GM19351 (cell line): Measurements from ENCODE around the gene IL17F.

ENCODE experiments used
- ATAC-seq: cut with Tn5 transposase; IDR thresholded peaks from one replicate; pipeline ENCODE4 v1.9.1; 2021; ENCODE audit warnings: mild to moderate bottlenecking, moderate library complexity; ENCODE audit not compliant: unreplicated experiment

The IL17F gene

DNA sequence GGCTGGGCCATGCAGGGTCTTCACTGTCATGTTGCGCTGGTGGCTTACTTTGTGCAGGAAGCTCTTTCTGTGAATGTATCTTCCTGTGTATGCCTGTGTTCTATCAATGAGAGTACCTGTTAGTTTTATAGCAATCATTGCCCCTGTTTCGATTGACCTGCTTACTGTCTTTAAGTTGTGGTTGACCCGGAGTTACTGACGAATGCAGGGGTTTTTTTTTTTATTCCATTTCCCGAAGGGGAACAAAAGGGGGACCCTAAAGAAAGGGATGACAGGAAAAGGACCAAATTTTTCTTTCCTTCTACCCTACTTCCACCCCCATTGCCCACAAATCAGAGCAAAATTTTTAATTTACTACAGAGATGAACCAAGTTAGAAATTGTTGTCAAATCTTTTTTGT is at the start of gene IL17F:
Gene IL17F (minus strand): TSS at position 101 of the 400 bp plus-strand sequence. CDS start 71 bp downstream, at position 30.
- no peak for ATAC-seq

DNA sequence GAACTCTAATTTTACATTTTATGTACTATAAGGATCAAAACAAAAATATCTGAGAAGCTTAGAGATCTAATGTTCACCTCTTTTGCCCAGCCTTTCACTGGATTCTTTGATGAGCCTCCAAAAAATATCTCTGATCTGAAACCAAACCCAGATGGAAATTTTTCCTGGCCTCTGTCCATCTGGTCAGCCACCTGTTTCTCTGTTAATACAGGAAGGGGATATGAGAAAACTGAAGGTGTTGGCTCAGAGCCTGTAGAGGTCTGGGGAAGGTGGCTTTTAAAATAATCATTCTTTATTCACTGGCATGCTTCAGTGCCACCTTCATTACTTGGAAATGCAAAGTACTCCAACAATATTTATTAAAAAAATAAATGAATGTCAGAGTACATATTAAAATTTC is 48.8 kb upstream of the IL17F start:
- no peak for ATAC-seq

DNA sequence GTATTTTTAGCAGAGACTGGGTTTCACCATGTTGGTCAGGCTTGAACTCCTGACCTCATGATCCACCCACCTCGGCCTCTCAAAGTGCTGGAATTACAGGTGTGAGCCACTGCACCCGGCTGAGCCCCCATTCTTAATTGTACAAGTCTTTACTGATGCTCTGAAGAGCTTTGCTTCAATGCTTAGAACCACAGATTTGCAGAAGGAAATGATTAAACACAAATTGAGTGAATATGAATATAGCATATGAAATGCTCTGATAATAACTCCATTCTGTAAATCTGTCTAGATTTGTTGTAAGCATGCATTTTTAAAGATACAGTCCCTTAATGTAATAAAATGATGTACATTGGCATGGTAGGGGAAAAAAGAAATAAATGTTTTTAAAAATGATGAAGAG is 44.5 kb upstream of the IL17F start:
- no peak for ATAC-seq

DNA sequence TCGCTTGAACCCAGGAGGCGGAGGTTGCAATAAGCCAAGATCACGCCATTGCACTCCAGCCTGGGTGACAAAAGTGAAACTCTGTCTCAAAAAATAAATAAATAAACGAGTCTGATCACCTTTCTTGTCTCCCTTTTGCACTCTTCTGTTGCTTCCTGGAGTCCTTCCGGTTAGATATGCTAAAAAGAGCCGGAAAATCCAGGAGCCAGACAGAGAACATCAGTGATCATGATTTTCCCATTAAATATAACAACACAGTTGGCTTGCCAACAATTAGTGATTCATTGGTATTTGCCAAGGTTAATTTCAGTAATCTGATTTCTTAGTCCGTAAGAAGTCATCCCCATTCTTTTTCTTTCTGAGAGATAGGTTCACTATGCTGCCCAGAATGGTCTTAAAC is 43.9 kb upstream of the IL17F start:
- ATAC-seq, result no peak

DNA sequence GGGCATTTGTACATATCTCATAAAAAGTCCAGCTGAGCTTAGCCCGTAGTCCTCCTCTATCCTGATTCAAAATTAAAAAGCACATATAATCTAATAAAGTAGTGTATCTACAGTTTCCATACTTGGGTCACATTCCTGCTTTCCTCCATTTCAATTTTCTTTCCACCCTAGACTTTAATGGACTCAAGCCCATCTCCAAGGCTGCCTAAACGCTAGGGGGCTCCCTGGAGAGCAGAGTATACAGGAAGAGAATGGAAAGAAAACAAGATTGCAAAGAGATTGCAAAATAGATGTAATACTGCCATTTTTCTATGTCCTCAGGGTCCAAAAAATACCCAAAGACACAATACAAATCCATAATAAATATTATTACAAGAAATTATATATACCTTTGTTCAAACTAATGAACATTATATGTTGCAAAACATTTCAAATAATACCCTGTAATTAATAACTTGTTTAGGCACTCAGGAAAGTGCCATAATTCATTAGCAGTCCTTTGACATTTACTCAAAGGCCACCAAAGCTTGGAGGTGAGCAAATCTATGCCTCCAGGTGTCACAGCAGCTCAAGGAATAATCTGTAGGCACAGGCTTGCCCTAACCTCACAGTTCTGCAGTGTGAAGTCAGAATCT is 42.6 kb upstream of the IL17F start:
- ATAC-seq, result peak; percentile 16

DNA sequence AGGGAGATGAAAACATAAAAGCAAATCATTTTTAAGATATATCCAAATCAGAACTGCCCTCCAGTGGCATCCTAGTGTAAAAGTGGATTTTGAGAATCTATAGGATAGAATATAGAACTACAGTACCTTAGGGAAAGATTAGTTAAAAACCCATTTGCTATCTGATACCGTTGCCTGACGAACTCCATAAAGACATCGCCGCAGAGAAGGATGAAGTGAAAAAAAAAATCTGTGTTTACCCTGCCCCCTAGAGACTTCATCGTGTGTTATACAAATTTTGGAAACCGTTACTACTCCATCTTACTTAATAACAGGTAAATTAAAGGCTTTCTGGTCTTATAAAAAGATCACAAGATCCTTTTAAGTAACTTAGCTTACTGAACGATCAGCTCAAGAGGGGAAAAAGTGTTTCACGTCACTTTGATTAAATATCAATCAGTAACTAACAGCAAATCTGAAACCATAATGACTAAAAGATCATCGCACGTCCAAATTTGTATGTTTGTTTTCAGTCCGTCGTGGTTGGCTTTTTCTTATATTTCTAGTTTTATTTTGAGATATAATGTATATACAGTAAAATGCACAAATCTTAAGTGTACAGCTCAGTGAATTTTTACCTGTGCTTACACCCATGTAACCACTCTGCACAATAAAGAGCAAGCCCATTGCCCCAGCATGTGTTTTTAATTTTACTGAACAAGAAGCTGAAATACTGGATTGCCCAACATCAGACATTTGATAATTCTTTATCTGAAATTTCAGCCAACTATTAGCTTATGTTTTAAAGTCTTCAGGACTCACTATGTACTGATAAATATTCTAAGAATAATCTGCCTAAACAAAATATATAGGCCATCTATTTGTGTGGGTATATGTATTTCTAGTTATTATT is 41.1 kb upstream of the IL17F start:
- ATAC-seq, result no peak

- peak; percentile 94 for ATAC-seq
Observed at GRCh38 chr6:52284460-52285176, 40.3 kb upstream of the IL17F start, which contains the start of gene MCM3. Gene MCM3 (minus strand): TSS chr6:52284742. CDS start chr6:52284674, 68 bp downstream.

- no peak for ATAC-seq
Observed at GRCh38 chr6:52284131-52284459, 39.8 kb upstream of the IL17F start.

DNA sequence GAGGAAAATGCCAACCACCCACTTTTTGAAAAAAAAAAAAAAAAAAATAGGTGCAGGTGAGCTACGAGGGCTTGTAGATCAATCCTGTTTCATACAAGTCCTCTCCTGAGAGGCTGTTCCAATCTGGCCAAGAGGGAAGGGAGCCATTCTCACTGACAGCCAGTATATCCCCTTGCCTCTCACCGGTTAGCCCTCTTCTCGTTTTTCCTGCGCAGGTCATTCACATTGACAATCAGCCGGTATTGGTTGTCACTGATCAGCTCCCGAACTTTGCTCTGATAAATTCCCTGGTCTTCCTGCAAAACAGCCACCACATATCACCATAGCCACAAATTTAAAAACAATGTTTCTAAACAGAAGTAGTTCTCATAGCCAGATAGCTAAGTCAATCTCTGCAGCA is 38.8 kb upstream of the IL17F start:
- no peak for ATAC-seq

DNA sequence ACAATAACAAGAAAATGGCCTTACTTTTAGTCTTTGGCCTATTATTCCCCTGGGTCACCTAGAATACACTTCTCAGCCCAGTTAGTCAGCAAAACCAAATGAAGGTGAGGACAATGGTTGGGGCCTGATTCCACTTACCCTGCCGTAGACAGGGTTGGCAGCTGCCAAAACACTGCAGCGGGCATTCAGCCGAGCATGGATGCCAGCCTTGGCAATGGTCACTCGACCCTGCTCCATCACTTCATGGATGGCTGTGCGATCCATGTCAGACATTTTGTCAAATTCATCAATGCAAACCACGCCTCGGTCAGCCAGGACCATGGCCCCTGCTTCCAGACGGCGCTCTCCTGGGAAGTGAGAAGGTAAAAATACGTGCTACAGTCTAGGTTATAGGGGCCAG is 31.8 kb upstream of the IL17F start:
- ATAC-seq, result no peak

DNA sequence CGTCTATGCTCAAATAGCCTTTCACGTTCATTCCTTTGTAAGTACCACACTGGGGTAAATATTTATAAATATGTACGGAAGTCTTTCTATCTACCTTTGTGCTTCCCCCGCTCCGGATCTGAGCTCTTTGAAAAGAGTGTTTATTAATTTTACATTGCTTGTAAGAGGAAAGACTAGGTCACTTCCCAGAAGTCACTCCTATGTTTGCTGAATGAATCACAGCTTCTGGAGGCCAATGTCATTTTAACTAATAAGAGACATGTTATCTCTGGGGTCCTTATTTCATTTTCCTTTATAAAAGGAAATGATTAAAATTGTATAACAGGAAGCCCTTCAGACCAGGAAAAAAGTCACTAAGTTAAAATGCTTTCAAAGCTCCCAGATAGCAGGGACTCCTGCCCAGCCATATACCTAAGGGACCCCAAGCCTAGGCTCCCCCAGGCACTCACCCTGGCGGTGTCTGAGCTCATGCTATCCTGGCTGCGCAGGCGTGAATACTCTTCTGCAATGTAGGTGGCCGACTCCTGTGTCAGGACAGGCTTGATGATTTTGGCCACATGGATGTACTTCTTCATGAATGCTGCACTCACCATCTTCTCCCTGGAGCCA is 27.7 kb upstream of the IL17F start:
- ATAC-seq, result no peak

DNA sequence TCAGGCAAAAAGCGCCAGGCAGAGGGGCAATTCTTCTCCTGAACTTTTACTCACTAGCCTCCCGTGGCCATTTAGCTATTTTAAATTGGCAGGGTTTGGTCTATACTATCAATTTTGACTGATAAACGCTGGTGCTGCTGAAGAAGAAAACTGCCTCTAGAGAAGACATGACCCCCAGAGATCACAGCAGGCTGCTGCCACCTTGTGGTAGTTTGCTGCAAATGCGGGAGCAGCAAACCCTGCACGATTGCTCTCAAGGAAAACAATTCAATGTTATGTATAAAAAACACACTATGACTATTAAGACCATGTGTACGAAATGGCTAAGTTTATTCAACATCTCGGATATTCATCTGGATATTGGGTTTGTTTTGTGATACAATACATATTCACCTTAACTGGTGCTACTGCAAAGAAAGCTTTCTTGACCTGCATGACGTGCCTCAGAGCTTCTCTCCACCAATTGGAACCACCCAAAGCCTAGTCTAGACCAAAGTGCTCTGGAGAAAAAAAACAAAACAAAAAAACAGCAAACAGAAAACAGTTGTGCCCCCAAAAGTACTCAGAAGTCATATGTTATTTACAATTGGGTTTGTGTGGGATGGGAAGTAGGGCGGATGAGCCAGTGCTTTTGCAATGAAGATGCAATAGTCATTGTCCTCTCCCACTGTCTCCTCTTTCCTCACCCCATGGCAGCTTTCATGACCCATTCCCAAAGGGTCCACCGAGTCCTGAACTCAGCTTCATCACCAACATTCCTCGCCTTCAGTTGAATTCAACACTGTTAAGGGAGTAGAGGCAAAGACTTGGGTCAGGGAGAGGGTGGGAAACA is 19.6 kb upstream of the IL17F start:
- peak; percentile 79 for ATAC-seq

DNA sequence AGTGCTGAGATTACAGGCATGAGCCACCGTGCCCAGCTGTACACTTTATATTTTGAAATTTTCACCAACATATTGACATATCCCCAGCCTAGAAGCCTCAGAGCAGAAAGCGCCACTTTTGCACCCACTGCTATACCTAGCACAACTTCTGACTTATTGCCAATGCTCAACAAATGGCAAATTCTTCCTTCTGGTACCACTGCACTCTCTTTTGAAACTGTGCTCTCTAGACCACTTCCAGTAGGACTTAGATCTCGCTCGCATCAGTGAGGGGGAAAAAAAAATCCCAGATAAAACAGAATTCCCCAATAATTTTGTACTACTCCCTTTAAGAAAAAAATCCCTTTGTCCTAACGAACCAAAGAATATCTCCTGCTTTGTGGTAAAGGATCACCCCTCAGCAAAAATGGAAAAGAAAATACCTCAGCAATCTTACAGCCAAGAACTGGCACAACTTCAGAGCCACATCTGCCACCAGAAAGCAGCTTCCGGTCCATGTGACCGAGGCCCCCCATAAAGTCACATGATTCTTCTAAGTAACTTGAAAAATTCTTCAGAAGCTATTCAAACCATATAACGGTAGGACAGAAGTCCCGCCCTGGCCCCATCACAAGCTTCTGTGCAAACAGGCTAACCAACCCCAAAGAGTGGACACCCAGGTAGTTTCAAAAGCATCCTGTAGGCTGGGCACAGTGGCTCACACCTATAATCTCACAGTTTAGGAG is 18.5 kb upstream of the IL17F start:
- ATAC-seq, result no peak

GRCh38 chr6:52261229-52261628 is 16.9 kb upstream of the IL17F start:
- ATAC-seq, result no peak

- no peak for ATAC-seq
Observed at GRCh38 chr6:52260634-52261033, 16.3 kb upstream of the IL17F start.

DNA sequence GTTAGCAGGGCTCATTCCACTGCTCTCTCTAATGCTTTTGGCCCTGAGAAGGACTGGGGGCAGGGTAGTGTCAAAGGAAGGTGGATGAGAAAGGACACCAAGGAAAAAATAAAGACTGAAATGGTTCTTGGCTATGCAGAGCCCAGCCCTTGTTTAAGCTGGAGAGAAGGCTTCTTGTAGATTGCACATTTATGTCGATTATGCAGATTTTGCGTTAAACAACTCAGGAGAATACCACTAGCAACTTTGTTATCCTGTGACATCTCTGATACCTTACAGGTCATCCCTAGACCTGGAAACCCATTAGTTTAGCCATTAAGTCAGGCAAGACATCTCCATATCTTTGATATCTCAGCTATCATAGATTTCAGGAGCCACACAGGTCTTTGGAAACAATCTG is 11.1 kb upstream of the IL17F start:
- ATAC-seq, result no peak

DNA sequence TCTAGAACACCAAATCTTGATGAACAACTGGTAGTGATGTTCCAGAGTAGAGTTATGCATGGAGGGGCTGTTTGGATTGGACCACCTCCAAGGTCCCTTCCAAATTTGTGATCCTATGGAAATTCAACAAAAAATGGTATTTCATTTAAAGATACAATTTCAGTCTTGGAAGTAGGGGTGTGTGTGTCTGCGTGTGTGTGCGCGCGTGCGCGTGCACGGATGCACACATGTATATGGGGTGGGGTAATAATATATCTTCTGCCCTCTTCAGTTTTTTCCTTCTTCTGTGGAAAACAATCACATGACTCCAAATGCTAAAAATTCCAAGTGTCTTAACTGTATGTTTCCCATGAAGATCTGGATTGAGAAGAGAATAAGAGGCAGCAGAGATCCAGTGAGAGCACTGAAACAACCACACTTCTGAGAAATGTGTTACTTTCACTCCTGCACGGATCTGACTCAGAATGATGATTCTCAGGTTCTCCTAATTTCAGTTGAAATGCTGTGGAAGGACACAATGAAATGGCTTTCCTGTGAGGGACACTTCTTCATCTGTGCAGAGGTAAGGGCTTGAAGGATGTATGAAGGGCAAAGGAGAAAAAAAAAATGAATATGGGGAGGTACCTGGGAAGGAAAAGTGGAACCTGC is 10.6 kb upstream of the IL17F start:
- peak; percentile 65 for ATAC-seq

- no peak for ATAC-seq
Observed at GRCh38 chr6:52253494-52253893, 9.2 kb upstream of the IL17F start.

- ATAC-seq, result no peak
Observed at GRCh38 chr6:52251113-52251512, 6.8 kb upstream of the IL17F start.
